VCaP (cell line): ENCODE data around the gene TMEM135.

Experiments used
- H3K27ac ChIP-seq: fragments of 450-650 bp; 2 replicates; pipeline ENCODE4 v1.5.1; 2017
- CTCF ChIP-seq: fragments of 450-650 bp; conservative IDR thresholded peaks from 2 replicates; pipeline ENCODE4 v1.5.1; 2017; ENCODE audit warnings: mild to moderate bottlenecking, moderate library complexity

The TMEM135 gene

GRCh38 chr11:87356428-87356827 lies 318.7 kb downstream of the TMEM135 start:
- no peak overlapping the region for H3K27ac ChIP-seq
- TF ChIP-seq CTCF = no peak

- TF ChIP-seq CTCF = no peak
Observed at GRCh38 chr11:87358461-87358860, 320.7 kb downstream of the TMEM135 start.

GRCh38 chr11:87359401-87359800 lies 321.7 kb downstream of the TMEM135 start:
- H3K27ac ChIP-seq = no peak overlapping the region
- TF ChIP-seq CTCF = no peak

More at GRCh38 chr11:87358461-87358860, 320.7 kb downstream of the TMEM135 start:
- H3K27ac ChIP-seq = no peak overlapping the region

GRCh38 chr11:87361891-87362290 lies 324.2 kb downstream of the TMEM135 start:
- H3K27ac ChIP-seq = no peak overlapping the region
- no peak for TF ChIP-seq CTCF

GRCh38 chr11:87366346-87366745 lies 328.6 kb downstream of the TMEM135 start:
- H3K27ac ChIP-seq = no peak overlapping the region
- TF ChIP-seq CTCF = no peak

- TF ChIP-seq CTCF = no peak
- no peak overlapping the region for H3K27ac ChIP-seq
Observed at GRCh38 chr11:87366763-87367405, 329.1 kb downstream of the TMEM135 start.

GRCh38 chr11:87368151-87368550 lies 330.4 kb downstream of the TMEM135 start:
- H3K27ac ChIP-seq = no peak overlapping the region
- no peak for TF ChIP-seq CTCF
